Adrenal gland (tissue), 12 donors: ENCODE measurements around the gene SETDB2. TPM values are rescaled to one million over a fixed set of nuclear protein-coding genes. Genes with fewer than 3 reads are reported as not detected.

Experiments
- DNase-seq, 7 donors: peaks; one replicate each; pipeline ENCODE4 v3.0.0-alpha.2; 2019 to 2020
- H3K27ac ChIP-seq, 5 donors: fragments of 200-600 bp; sonication (generic) in 4 of 5; 1 replicate in 3 of 5; 2 replicates in 2 of 5; pipeline versions ENCODE4 v1.5.1 to v1.8.0; 2016 to 2020; ENCODE audit warnings: mild to moderate bottlenecking in 1 of 5
- H3K27me3 ChIP-seq: fragments of 200-600 bp; 2 replicates; pipeline ENCODE4 v1.8.0; 2021
- H3K36me3 ChIP-seq, 2 donors: fragments of 200-600 bp; replicated peaks in 1 of 2; 1 replicate in 1 of 2; 2 replicates in 1 of 2; pipeline versions ENCODE4 v1.5.1 to v1.8.0; 2018 to 2022
- H3K4me1 ChIP-seq, 2 donors: fragments of 200-600 bp; replicated peaks in 1 of 2; 1 replicate in 1 of 2; 2 replicates in 1 of 2; pipeline versions ENCODE4 v1.5.1 to v1.8.0; 2018 to 2021
- H3K4me3 ChIP-seq, 4 donors: fragments of 200-600 bp; sonication (generic) in 3 of 4; one replicate each; pipeline ENCODE4 v1.5.1; 2016 to 2018
- H3K9me3 ChIP-seq, 3 donors: fragments of 200-600 bp; sonication (generic) in 1 of 3; replicated peaks in 1 of 3; 1 replicate in 2 of 3; 2 replicates in 1 of 3; pipeline versions ENCODE4 v1.5.1 to v1.8.0; 2016 to 2021
- POLR2A ChIP-seq, 2 donors: fragments of 450-650 bp; IDR thresholded peaks; one replicate each; pipeline ENCODE4 v1.6.1; 2017; ENCODE audit warnings: antibody characterized with exemption in 2 of 2, mild to moderate bottlenecking in 2 of 2, moderate library complexity in 1 of 2
- WGBS, 4 donors: extraction: QIAGEN DNeasy Blood & Tissue Kit in 2 of 4; methylation state at CpG; one replicate each; pipeline versions ENCODE4 v1.1.5 to v1.1.7; 2013 to 2017; 5-methylcytosine and 5-hydroxymethylcytosine counted together
- intact Hi-C, 2 donors: fragments of 100-400 bp; cut with DNase I; formaldehyde crosslinking; loops; one replicate each; pipeline versions ENCODE4 v1.14.1 to v1.15.0; 2022 to 2023
- polyA plus RNA-seq, 3 donors: library from polyadenylated mRNA; stranded (reverse); fragments of 200-250 nt in 2 of 3; fragments of 350-450 nt in 1 of 3; fragmentation: Illumina TruSeq in 1 of 3; extraction: RNeasy Lipid Tissue Mini Kit (QIAGEN cat#74804) in 1 of 3; gene quantifications; one replicate each; pipeline ENCODE4 v1.2.3, GENCODE V29; 2013 to 2014
- total RNA-seq, 9 donors: library from RNA; depleted of rRNA in 4 of 9; stranded (reverse); fragments of >200 nt in 4 of 9; fragments of 120-200 nt in 1 of 9; fragmentation: NEBNext Ultra II Directional in 1 of 9; extraction: Animal tissue kit (Norgen Biotek cat#: 25700) in 1 of 9; gene quantifications; one replicate each; pipeline versions ENCODE4 v1.1.0 to v1.2.4, GENCODE V29; 2013 to 2023
- TF ChIP-seq, protein P1 (sequence below), 6 experiments: fragments of 450-650 bp in 4 of 6; fragments of 200-600 bp in 2 of 6; sonication (generic) in 1 of 6; IDR thresholded peaks; 1 replicate in 5 of 6; 2 replicates in 1 of 6; pipeline versions ENCODE4 v1.5.1 to v1.8.0; 2016 to 2021; ENCODE audit warnings: antibody characterized with exemption in 6 of 6, mild to moderate bottlenecking in 2 of 6, moderate library complexity in 1 of 6
- donor health status: healthy with polysubstance abuse.
- donor health status: Bipolar disorder and iron deficiency.
- donor health status: DM: yes; HTN: yes; CAD: no.
- donor health status: DM: no; HTN: no; CAD: no.
- donor health status: DM: no; HTN: no; CAD: no.
- donor health status: DM: yes; HTN: yes; CAD: no.

Gene SETDB2
- total and polyA plus RNA-seq, 12 donors, result 4.4 to 26.3 (median 13.5) TPM

DNA sequence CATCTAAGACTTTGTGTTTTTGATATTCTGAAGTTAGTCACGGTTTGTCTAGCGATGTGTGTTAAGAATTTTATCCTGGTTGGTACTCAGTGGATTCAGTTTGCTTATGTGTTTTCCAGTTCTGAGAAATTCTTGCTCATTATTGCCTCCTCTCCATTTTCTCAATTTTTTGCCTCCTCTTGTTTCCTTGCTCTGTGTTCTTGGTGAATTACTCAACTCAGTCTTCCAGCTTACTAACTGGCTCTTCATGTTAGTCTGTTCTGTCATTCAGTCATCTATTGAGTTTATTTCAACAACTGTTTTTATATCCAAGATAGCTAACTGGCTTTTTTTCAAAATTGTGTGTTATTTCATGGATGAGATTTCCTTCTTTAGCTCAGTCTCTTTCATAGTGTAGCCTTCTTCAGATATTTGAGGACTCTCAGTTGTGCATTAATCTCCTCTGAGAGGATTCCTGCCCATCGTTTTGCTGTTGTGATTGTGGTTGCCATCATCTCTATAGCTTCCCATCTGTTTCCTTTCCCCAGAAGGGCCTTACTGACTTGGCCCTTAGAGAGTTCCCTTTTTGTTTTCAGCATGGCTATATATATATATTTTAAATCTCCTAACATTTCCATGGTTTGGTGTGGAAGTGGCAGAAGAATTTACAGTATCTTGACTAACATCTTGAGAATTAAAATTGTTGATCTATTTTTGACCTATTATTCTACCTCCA lies 6.2 kb downstream of the SETDB2 start:
- TF ChIP-seq, protein P1, sequence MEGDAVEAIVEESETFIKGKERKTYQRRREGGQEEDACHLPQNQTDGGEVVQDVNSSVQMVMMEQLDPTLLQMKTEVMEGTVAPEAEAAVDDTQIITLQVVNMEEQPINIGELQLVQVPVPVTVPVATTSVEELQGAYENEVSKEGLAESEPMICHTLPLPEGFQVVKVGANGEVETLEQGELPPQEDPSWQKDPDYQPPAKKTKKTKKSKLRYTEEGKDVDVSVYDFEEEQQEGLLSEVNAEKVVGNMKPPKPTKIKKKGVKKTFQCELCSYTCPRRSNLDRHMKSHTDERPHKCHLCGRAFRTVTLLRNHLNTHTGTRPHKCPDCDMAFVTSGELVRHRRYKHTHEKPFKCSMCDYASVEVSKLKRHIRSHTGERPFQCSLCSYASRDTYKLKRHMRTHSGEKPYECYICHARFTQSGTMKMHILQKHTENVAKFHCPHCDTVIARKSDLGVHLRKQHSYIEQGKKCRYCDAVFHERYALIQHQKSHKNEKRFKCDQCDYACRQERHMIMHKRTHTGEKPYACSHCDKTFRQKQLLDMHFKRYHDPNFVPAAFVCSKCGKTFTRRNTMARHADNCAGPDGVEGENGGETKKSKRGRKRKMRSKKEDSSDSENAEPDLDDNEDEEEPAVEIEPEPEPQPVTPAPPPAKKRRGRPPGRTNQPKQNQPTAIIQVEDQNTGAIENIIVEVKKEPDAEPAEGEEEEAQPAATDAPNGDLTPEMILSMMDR (IDR thresholded peaks at IDR 0.05), result no peak
- TF ChIP-seq POLR2A (IDR thresholded peaks at IDR 0.05), result no peak
- intact Hi-C loops, result no loop called here

DNA sequence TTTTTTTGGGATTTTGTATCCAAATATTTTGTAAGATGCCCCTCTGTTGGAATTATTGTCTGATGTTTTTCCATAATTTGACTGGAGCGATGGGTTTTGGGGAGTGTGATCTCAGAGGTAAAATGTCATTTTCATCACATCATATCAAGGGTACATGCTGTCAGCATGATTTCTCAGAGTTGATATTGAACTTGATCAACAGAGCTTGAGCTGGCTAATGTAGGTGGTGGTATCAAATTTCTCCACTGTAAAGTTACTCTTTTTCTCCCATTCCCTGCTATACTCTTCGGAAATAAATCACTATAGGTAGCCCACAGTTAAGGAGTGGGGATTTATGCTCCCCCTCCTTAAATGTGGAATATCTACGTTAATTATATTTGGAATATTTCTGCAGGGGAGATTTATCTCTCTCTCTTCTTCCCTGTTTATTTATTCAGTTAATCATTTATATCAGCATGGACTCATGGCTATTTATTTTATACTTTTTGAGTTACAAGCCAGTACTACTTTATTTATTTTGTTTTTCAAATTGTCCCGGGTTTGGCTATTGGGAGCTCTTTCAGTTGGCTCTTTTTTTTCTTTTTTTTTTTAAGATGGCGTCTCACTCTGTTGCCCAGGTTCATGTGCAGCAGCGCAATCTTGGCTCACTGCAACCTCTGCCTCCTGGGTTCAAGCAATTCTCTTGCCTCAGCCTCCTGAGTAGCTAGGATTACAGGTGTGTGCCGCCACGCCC lies 8.8 kb downstream of the SETDB2 start:
- 93 to 95% (median 94%) methylated on average over 8 of the region's 8 CpGs for WGBS, 4 donors
- Histone ChIP-seq H3K27ac (no peak overlapping the region), H3K9me3 (peaks cover 0 to 5% (median 0%) of the 10 kb centered on the region in 3 donors), H3K27me3 (no peaks in the 10 kb centered on the region), H3K4me3 (no peak overlapping the region), H3K4me1 (peaks cover 20 to 49% of the 10 kb centered on the region in 2 donors), H3K36me3 (no peaks in the 10 kb centered on the region)
- TF ChIP-seq, protein P1 (IDR thresholded peaks at IDR 0.05), result no peak
- no peak for TF ChIP-seq POLR2A (IDR thresholded peaks at IDR 0.05)
- DNase-seq, result no peak
- intact Hi-C loops, result no loop called here

More for the DNA sequence above, 6.2 kb downstream of the SETDB2 start:
- Histone ChIP-seq H3K4me3 (no peak overlapping the region), H3K36me3 (no peaks in the 10 kb centered on the region), H3K27me3 (no peaks in the 10 kb centered on the region), H3K9me3 (peaks cover 0 to 5% (median 0%) of the 10 kb centered on the region in 3 donors), H3K27ac (no peak overlapping the region), H3K4me1 (peaks cover 25 to 53% of the 10 kb centered on the region in 2 donors)
- DNase-seq, result no peak
- 87 to 91% (median 88%) methylated on average over 3 of the region's 3 CpGs for WGBS, 4 donors

DNA sequence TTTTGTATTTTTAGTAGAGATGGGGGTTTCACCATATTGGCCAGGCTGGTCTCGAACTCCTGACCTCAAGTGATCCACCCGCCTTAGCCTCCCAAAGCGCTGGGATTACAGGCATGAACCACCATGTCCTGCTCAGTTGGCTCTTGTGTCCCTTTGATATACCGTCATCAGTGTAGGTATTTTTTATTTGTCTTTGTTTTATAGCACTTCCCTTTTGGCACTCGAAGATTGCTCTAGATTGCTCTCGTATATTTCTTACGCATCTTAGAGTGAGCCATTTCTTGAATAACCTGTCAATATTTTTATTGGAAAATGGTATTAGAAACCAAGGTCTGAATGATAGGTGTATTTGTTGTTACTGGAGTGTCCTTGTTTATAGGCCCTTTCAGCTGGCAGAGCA lies 9.4 kb downstream of the SETDB2 start:
- Histone ChIP-seq H3K36me3 (no peaks in the 10 kb centered on the region), H3K27ac (no peak overlapping the region), H3K4me3 (no peak overlapping the region), H3K4me1 (peaks cover 16 to 44% of the 10 kb centered on the region in 2 donors), H3K9me3 (peaks cover 0 to under 1% (median 0%) of the 10 kb centered on the region in 3 donors), H3K27me3 (no peaks in the 10 kb centered on the region)
- intact Hi-C loops, result no loop called here
- DNase-seq, result no peak
- TF ChIP-seq, protein P1 (IDR thresholded peaks at IDR 0.05), result no peak
- TF ChIP-seq POLR2A (IDR thresholded peaks at IDR 0.05), result no peak
- WGBS, 4 donors, result 97 to 99% (median 98%) methylated on average over 7 of the region's 7 CpGs

DNA sequence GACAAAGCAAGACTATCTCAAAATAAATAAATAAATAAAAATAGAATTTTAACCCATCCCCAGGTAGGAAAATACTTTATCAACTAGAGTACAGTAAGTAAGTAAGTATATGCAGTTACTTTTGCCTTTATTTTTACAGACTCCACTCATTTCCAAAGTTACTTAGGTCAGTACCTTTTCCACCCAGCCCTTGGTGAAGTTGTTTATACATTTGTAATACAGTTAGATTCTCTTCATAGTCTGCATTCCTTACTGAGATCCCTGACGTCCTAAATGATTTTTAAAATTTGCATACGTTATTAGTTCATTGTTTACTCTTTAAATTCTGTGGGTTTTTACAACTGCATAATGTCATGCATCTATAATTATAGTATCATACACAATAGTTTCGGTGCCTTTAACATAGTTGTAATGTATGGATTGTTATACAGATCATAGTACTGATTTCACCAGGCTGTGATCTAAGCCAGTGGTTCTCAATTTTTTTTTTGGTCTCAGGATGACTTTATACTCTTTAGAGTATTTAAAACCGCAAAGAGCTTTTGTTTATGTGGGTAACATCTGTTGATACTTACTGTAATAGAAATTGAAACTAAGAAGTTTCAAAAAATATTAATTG lies 10.4 kb downstream of the SETDB2 start:
- Histone ChIP-seq H3K4me1 (peaks cover 10 to 39% of the 10 kb centered on the region in 2 donors), H3K36me3 (no peaks in the 10 kb centered on the region), H3K27me3 (no peaks in the 10 kb centered on the region), H3K9me3 (no peaks in the 10 kb centered on the region), H3K4me3 (no peak overlapping the region), H3K27ac (peak overlapping the region in 2 of 5 donors; percentile 5 to 10)
- TF ChIP-seq POLR2A (IDR thresholded peaks at IDR 0.05), result no peak
- TF ChIP-seq, protein P1 (IDR thresholded peaks at IDR 0.05), result no peak
- no peak for DNase-seq
- 66 to 82% (median 79%) methylated on average over 4 of the region's 4 CpGs for WGBS, 4 donors
- intact Hi-C loops, result no loop called here
